Keratinocyte (primary cell): ENCODE data around the gene C19orf85. TPM values are rescaled to one million over a fixed set of nuclear protein-coding genes. Genes with fewer than 3 reads are reported as not detected.

ENCODE experiments used
- DNase-seq: peaks from one replicate; pipeline ENCODE4 v3.0.0-alpha.2; 2011; ENCODE audit warnings: low read depth, missing footprints, low spot score
- FAIRE-seq: peaks from 2 replicates; lab custom pipeline; 2011; peaks lifted over from hg19 to GRCh38; lab: Jason Lieb, UNC
- H2AFZ ChIP-seq: 2 replicates; pipeline ENCODE4 v1.6.0; 2012; ENCODE audit warnings: low read length, control low read depth, inconsistent platforms; ENCODE audit not compliant: control insufficient read depth
- H3K27ac ChIP-seq: 2 replicates; pipeline ENCODE4 v1.5.1; 2011; ENCODE audit warnings: low read length; ENCODE audit not compliant: control insufficient read depth, insufficient read depth
- H3K27me3 ChIP-seq: 3 replicates; pipeline ENCODE4 v1.6.0; 2011; ENCODE audit warnings: low read length; ENCODE audit not compliant: control insufficient read depth, insufficient read depth; ENCODE audit errors: extremely low read depth
- H3K36me3 ChIP-seq, 2 experiments: 2 replicates in 1 of 2; 3 replicates in 1 of 2; pipeline ENCODE4 v1.5.1; 2011; ENCODE audit warnings: low read length in 2 of 2, mild to moderate bottlenecking in 1 of 2; ENCODE audit not compliant: control insufficient read depth in 2 of 2, insufficient read depth in 2 of 2; ENCODE audit errors: extremely low read depth in 1 of 2
- H3K4me1 ChIP-seq: 3 replicates; pipeline ENCODE4 v1.5.1; 2011; ENCODE audit warnings: low read length; ENCODE audit not compliant: control insufficient read depth, insufficient read depth; ENCODE audit errors: extremely low read depth
- H3K4me2 ChIP-seq: 3 replicates; pipeline ENCODE4 v1.6.0; 2011; ENCODE audit warnings: low read depth, low read length; ENCODE audit not compliant: control insufficient read depth, insufficient read depth; ENCODE audit errors: extremely low read depth
- H3K4me3 ChIP-seq, 3 experiments: fragments of 200-600 bp in 1 of 3; sonication (generic) in 1 of 3; 2 replicates in 2 of 3; 3 replicates in 1 of 3; pipeline ENCODE4 v1.5.1; 2011 to 2016; ENCODE audit warnings: low read length in 3 of 3, mild to moderate bottlenecking in 3 of 3, control low read depth in 2 of 3, inconsistent platforms in 1 of 3, low read depth in 1 of 3, mixed read lengths in 1 of 3, mixed run types in 1 of 3, moderate library complexity in 1 of 3; ENCODE audit not compliant: control insufficient read depth in 2 of 3, insufficient read depth in 2 of 3; ENCODE audit errors: extremely low read depth in 1 of 3
- H3K79me2 ChIP-seq: 2 replicates; pipeline ENCODE4 v1.6.0; 2012; ENCODE audit warnings: low read length; ENCODE audit not compliant: control insufficient read depth, insufficient read depth
- H3K9ac ChIP-seq: 3 replicates; pipeline ENCODE4 v1.6.0; 2011; ENCODE audit warnings: low read length; ENCODE audit not compliant: control insufficient read depth, insufficient read depth; ENCODE audit errors: extremely low read depth
- H3K9me1 ChIP-seq: 3 replicates; pipeline ENCODE4 v1.6.0; 2011; ENCODE audit warnings: low read length; ENCODE audit not compliant: control insufficient read depth, insufficient read depth; ENCODE audit errors: extremely low read depth
- H3K9me3 ChIP-seq: 2 replicates; pipeline ENCODE4 v1.5.1; 2012; ENCODE audit warnings: low read depth, low read length; ENCODE audit not compliant: control insufficient read depth
- H4K20me1 ChIP-seq: 3 replicates; pipeline ENCODE4 v1.6.0; 2011; ENCODE audit warnings: low read length; ENCODE audit not compliant: control insufficient read depth, insufficient read depth; ENCODE audit errors: extremely low read depth
- EZH2 ChIP-seq: IDR thresholded peaks from one replicate; pipeline ENCODE4 v1.6.1; 2012; ENCODE audit warnings: inconsistent platforms, mild to moderate bottlenecking, low read length, moderate library complexity
- dilution Hi-C: fragments of 300-500 bp; cut with MboI; formaldehyde crosslinking; loops from one replicate; pipeline ENCODE4 v1.7.0; 2020; ENCODE audit warnings: low sequenced_read_pairs; ENCODE audit not compliant: extremely low pct_ligation_motif_present
- polyA plus RNA-seq, 5 experiments: library from polyadenylated mRNA; depleted of rRNA in 3 of 5; stranded (reverse) in 3 of 5; stranded (forward) in 1 of 5; unstranded in 1 of 5; fragments of >200 nt; gene quantifications; 1 replicate in 1 of 5; 2 replicates in 3 of 5; 3 replicates in 1 of 5; pipeline versions ENCODE4 v1.2.1 to v1.2.3, GENCODE V29; 2011 to 2012; ENCODE audit warnings: missing spikeins in 2 of 5, low read depth in 1 of 5, low replicate concordance in 1 of 5
- TF ChIP-seq, protein P1 (sequence below), 3 experiments: IDR thresholded peaks in 1 of 3; conservative IDR thresholded peaks in 1 of 3; optimal IDR thresholded peaks in 1 of 3; 2 replicates in 2 of 3; 3 replicates in 1 of 3; pipeline versions ENCODE3 to v1.5.1; 2011; ENCODE audit warnings: low read length in 3 of 3, mild to moderate bottlenecking in 3 of 3, moderate library complexity in 2 of 3, control low read depth in 1 of 3, inconsistent platforms in 1 of 3; ENCODE audit not compliant: insufficient read depth in 2 of 3; ENCODE audit errors: extremely low read depth in 1 of 3

C19orf85 gene
- polyA plus RNA-seq, 1 donor (not counting 4 experiments of a cell fraction or from before 2014, with no cell fraction given), result not detected

DNA sequence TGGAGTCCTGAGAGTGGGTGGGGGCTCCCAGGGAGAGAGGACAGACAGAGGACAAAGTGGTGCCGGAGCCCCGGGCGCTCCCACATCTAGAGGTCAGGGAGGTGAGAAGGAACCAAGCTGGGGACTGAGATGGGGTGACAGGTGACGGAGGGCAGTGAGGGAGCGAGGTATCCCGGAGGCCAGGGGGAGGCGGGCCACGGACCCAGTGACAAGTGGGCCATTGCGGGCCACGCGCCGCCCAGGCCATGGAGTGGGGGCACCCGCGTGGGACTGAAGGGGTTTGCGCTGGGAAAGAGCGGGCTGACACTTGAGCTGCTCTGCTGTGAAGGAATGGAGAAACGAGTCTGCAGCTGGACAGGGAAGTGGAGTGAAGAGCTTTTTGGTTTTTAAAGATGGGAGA is 14.5 kb upstream of the C19orf85 start:
- Histone ChIP-seq H2AFZ (no peak overlapping the region), H3K9ac (no peak overlapping the region), H3K4me3 (no peak overlapping the region), H3K4me1 (peaks cover 21% of the 10 kb centered on the region), H3K79me2 (peaks cover 22% of the 10 kb centered on the region), H3K27ac (no peak overlapping the region), H3K36me3 (no peaks in the 10 kb centered on the region), H3K9me1 (no peaks in the 10 kb centered on the region), H3K4me2 (no peak overlapping the region), H3K27me3 (no peaks in the 10 kb centered on the region), H3K9me3 (no peaks in the 10 kb centered on the region), H4K20me1 (no peaks in the 10 kb centered on the region)
- FAIRE-seq, result no peak
- no peak for DNase-seq
- TF ChIP-seq EZH2, result no peak
- TF ChIP-seq, protein P1, sequence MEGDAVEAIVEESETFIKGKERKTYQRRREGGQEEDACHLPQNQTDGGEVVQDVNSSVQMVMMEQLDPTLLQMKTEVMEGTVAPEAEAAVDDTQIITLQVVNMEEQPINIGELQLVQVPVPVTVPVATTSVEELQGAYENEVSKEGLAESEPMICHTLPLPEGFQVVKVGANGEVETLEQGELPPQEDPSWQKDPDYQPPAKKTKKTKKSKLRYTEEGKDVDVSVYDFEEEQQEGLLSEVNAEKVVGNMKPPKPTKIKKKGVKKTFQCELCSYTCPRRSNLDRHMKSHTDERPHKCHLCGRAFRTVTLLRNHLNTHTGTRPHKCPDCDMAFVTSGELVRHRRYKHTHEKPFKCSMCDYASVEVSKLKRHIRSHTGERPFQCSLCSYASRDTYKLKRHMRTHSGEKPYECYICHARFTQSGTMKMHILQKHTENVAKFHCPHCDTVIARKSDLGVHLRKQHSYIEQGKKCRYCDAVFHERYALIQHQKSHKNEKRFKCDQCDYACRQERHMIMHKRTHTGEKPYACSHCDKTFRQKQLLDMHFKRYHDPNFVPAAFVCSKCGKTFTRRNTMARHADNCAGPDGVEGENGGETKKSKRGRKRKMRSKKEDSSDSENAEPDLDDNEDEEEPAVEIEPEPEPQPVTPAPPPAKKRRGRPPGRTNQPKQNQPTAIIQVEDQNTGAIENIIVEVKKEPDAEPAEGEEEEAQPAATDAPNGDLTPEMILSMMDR (optimal IDR thresholded peaks at IDR 0.05 in 1 of 3, IDR thresholded peaks at IDR 0.05 in 1 of 3, conservative IDR thresholded peaks at IDR 0.05 in 1 of 3; ENCODE audit: extremely low read depth in 1 of 3, insufficient read depth in 2 of 3, low read length in 3 of 3), result no peak
- dilution Hi-C loops, result no loop called here

DNA sequence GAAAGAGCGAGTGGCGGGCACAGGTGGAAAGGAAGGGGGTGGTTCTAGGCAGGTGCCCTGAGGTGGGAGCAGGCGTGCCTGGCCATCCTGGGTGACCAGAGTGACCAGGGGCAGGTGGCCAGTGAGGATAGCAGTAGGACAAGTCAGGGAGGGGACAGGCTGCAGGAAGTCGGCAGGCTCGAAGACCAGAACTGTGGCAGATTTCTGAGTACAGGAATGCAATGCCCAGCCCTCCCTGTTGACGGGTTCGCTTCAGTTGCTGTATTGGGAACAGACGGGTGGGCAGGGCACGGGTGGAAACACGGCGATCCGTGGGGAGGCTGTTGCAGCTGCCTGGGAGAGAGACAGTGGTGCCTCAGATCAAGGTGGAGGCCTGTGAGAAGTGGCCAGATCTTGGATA is 13.8 kb upstream of the C19orf85 start:
- Histone ChIP-seq H3K27ac (no peak overlapping the region), H3K9me1 (no peaks in the 10 kb centered on the region), H3K79me2 (peaks cover 22% of the 10 kb centered on the region), H3K36me3 (no peaks in the 10 kb centered on the region), H3K4me3 (no peak overlapping the region), H3K4me1 (peaks cover 21% of the 10 kb centered on the region), H3K9ac (no peak overlapping the region), H3K9me3 (no peaks in the 10 kb centered on the region), H3K27me3 (no peaks in the 10 kb centered on the region), H4K20me1 (no peaks in the 10 kb centered on the region), H2AFZ (no peak overlapping the region), H3K4me2 (no peak overlapping the region)
- dilution Hi-C loops, result no loop called here
- FAIRE-seq (no peak), DNase-seq (no peak)
- TF ChIP-seq EZH2, result no peak
- TF ChIP-seq, protein P1 (optimal IDR thresholded peaks at IDR 0.05 in 1 of 3, IDR thresholded peaks at IDR 0.05 in 1 of 3, conservative IDR thresholded peaks at IDR 0.05 in 1 of 3; ENCODE audit: extremely low read depth in 1 of 3, insufficient read depth in 2 of 3, low read length in 3 of 3), result no peak
